H9 (cell line): ENCODE results near the gene CNGB1. TPM values are rescaled to one million over a fixed set of nuclear protein-coding genes. Genes with fewer than 3 reads are reported as not detected.

Experiments used
- DNase-seq: peaks from one replicate; pipeline ENCODE4 v3.0.0-alpha.2; 2017
- H2AFZ ChIP-seq: one replicate; pipeline ENCODE4 v1.6.1; 2013; ENCODE audit warnings: mild to moderate bottlenecking, low read length, control low read depth, moderate library complexity
- H2AK5ac ChIP-seq: 2 replicates; pipeline ENCODE4 v1.6.1; 2013; ENCODE audit warnings: low read length, control low read depth, mixed read lengths; ENCODE audit not compliant: insufficient read length
- H2BK120ac ChIP-seq: one replicate; pipeline ENCODE4 v1.6.1; 2013; ENCODE audit warnings: low read depth, mild to moderate bottlenecking, low read length, control low read depth, inconsistent platforms; ENCODE audit not compliant: poor library complexity, severe bottlenecking
- H2BK12ac ChIP-seq: 2 replicates; pipeline ENCODE4 v1.6.1; 2013; ENCODE audit warnings: low read length, control low read depth, mixed read lengths, low read depth; ENCODE audit not compliant: insufficient read length
- H2BK15ac ChIP-seq: 2 replicates; pipeline ENCODE4 v1.6.1; 2013; ENCODE audit warnings: low read depth, low read length, control low read depth
- H2BK20ac ChIP-seq: one replicate; pipeline ENCODE4 v1.6.1; 2013; ENCODE audit warnings: low read depth, mild to moderate bottlenecking, low read length, control low read depth, inconsistent platforms; ENCODE audit not compliant: poor library complexity, severe bottlenecking
- H2BK5ac ChIP-seq: 2 replicates; pipeline ENCODE4 v1.6.1; 2013; ENCODE audit warnings: low read length, control low read depth, mixed read lengths; ENCODE audit not compliant: insufficient read length
- H3K14ac ChIP-seq: 2 replicates; pipeline ENCODE4 v1.6.1; 2013; ENCODE audit warnings: low read length, control low read depth; ENCODE audit not compliant: insufficient read depth
- H3K18ac ChIP-seq: 2 replicates; pipeline ENCODE4 v1.6.1; 2013; ENCODE audit warnings: low read depth, mild to moderate bottlenecking, mixed read lengths, low read length, control low read depth; ENCODE audit not compliant: insufficient read length
- H3K23ac ChIP-seq: 2 replicates; pipeline ENCODE4 v1.6.1; 2013; ENCODE audit warnings: low read length, control low read depth, mixed read lengths, low read depth; ENCODE audit not compliant: insufficient read length
- H3K23me2 ChIP-seq: 2 replicates; pipeline ENCODE4 v1.6.1; 2013; ENCODE audit warnings: low read depth, mild to moderate bottlenecking, mixed read lengths, low read length, control low read depth; ENCODE audit not compliant: insufficient read length, poor library complexity, severe bottlenecking
- H3K27ac ChIP-seq: 2 replicates; pipeline ENCODE4 v1.5.1; 2013; ENCODE audit warnings: low read length, control low read depth, mixed read lengths, low read depth; ENCODE audit not compliant: insufficient read length
- H3K27me3 ChIP-seq: 2 replicates; pipeline ENCODE4 v1.6.1; 2013; ENCODE audit warnings: low read length, control low read depth, inconsistent platforms; ENCODE audit not compliant: insufficient read depth
- H3K4ac ChIP-seq: 2 replicates; pipeline ENCODE4 v1.6.1; 2013; ENCODE audit warnings: low read depth, mild to moderate bottlenecking, control low read depth, inconsistent platforms, low read length, moderate library complexity
- H3K4me1 ChIP-seq: 2 replicates; pipeline ENCODE4 v1.6.1; 2013; ENCODE audit warnings: low read length, control low read depth, inconsistent platforms; ENCODE audit not compliant: insufficient read depth
- H3K4me2 ChIP-seq: 2 replicates; pipeline ENCODE4 v1.6.1; 2013; ENCODE audit warnings: low read length, control low read depth, mixed read lengths; ENCODE audit not compliant: insufficient read length, insufficient read depth
- H3K56ac ChIP-seq: 2 replicates; pipeline ENCODE4 v1.6.1; 2013; ENCODE audit warnings: low read depth, mild to moderate bottlenecking, mixed read lengths, low read length, control low read depth; ENCODE audit not compliant: insufficient read length
- H3K79me1 ChIP-seq: 2 replicates; pipeline ENCODE4 v1.6.1; 2013; ENCODE audit warnings: low read depth, mild to moderate bottlenecking, moderate library complexity, low read length, control low read depth, inconsistent platforms; ENCODE audit not compliant: insufficient read depth, poor library complexity, severe bottlenecking
- H3K79me2 ChIP-seq: 2 replicates; pipeline ENCODE4 v1.6.1; 2013; ENCODE audit warnings: low read length, control low read depth, inconsistent platforms; ENCODE audit not compliant: insufficient read depth
- H3K9ac ChIP-seq: 2 replicates; pipeline ENCODE4 v1.6.1; 2013; ENCODE audit warnings: low read length, control low read depth, mixed read lengths; ENCODE audit not compliant: insufficient read length; ENCODE audit errors: extremely low read depth
- H3K9me3 ChIP-seq: one replicate; pipeline ENCODE4 v1.6.1; 2013; ENCODE audit warnings: low read depth, low read length, inconsistent platforms; ENCODE audit not compliant: control insufficient read depth
- H3T11ph ChIP-seq: one replicate; pipeline ENCODE4 v1.6.1; 2013; ENCODE audit warnings: mild to moderate bottlenecking, low read length, control low read depth, inconsistent platforms
- H4K20me1 ChIP-seq: one replicate; pipeline ENCODE4 v1.6.1; 2013; ENCODE audit not compliant: control insufficient read depth, insufficient read length, insufficient read depth
- H4K5ac ChIP-seq: 2 replicates; pipeline ENCODE4 v1.6.1; 2013; ENCODE audit warnings: low read depth, mild to moderate bottlenecking, mixed read lengths, low read length, control low read depth; ENCODE audit not compliant: insufficient read length
- H4K8ac ChIP-seq: replicated peaks from 2 replicates; pipeline ENCODE4 v1.6.1; 2013; ENCODE audit warnings: low read length, control low read depth, mixed read lengths, low read depth; ENCODE audit not compliant: insufficient read length
- H4K91ac ChIP-seq: 2 replicates; pipeline ENCODE4 v1.6.1; 2013; ENCODE audit warnings: low read depth, mild to moderate bottlenecking, moderate library complexity, mixed read lengths, low read length, control low read depth; ENCODE audit not compliant: insufficient read length
- H3K27ac Mint-ChIP-seq, 3 experiments: 2 replicates in 2 of 3; 3 replicates in 1 of 3; pipeline ENCODE4 v1.8.0; 2020 to 2021; ENCODE audit warnings: mixed read lengths in 3 of 3, mild to moderate bottlenecking in 1 of 3, moderate library complexity in 1 of 3
- H3K27me3 Mint-ChIP-seq: 2 replicates; pipeline ENCODE4 v1.8.0; 2021; ENCODE audit warnings: low read depth, mild to moderate bottlenecking, moderate library complexity, mixed read lengths
- H3K36me3 Mint-ChIP-seq, 3 experiments: 2 replicates in 2 of 3; 3 replicates in 1 of 3; pipeline ENCODE4 v1.8.0; 2020 to 2021; ENCODE audit warnings: low read depth in 3 of 3, mixed read lengths in 3 of 3; ENCODE audit not compliant: insufficient read depth in 1 of 3
- H3K4me1 Mint-ChIP-seq, 2 experiments: 2 replicates each; pipeline ENCODE4 v1.8.0; 2020; ENCODE audit warnings: mixed read lengths in 2 of 2
- H3K4me3 Mint-ChIP-seq, 2 experiments: 2 replicates in 1 of 2; 3 replicates in 1 of 2; pipeline ENCODE4 v1.8.0; 2020 to 2021; ENCODE audit warnings: mild to moderate bottlenecking in 2 of 2, mixed read lengths in 2 of 2, moderate library complexity in 1 of 2
- H3K9me3 Mint-ChIP-seq, 2 experiments: 2 replicates in 1 of 2; 3 replicates in 1 of 2; pipeline ENCODE4 v1.8.0; 2020; ENCODE audit warnings: mild to moderate bottlenecking in 2 of 2, mixed read lengths in 2 of 2, moderate library complexity in 1 of 2
- WGBS: extraction: QIAGEN DNeasy Blood & Tissue Kit; methylation state at CpG from one replicate; pipeline ENCODE4 v1.1.7; 2013; ENCODE audit warnings: missing lambda C conversion rate, low lambda C conversion rate, mixed read lengths; ENCODE audit not compliant: insufficient read length; ENCODE audit errors: extremely low coverage; 5-methylcytosine and 5-hydroxymethylcytosine counted together
- total RNA-seq: library from RNA; stranded (reverse); gene quantifications from 2 replicates; pipeline ENCODE4 v1.2.1, GENCODE V29; 2021
- TF ChIP-seq, protein P1 (sequence below): fragments of 200-600 bp; sonication (generic); conservative IDR thresholded peaks from 3 replicates; pipeline ENCODE4 v1.8.0; 2021; ENCODE audit warnings: antibody characterized with exemption, mild to moderate bottlenecking

Gene CNGB1
- total RNA-seq, 1 experiment from 2014 or later, result not detected

DNA sequence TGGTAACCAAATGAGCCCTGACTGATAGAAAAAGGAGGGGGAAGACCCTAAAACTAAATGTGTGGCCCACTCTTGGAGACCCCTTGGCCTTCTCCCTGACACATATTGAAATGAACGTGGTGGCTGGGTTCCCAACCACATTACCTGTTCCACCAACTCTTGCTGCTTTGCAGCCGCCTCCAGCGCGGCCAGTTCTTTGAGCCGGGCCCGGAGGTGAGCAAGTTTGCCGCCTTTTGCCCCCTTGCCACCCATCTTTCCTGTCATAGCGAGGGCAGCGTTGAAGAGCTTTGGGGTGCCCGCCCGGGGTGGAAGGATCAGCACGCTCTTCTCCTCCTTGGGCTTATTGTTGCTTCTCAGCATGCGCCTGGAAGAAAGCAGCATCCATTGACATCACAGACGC, 83.2 kb downstream of the CNGB1 start:
- Histone ChIP-seq H2BK12ac (no peak overlapping the region), H3K9ac (no peak overlapping the region), H3K79me1 (no peaks in the 10 kb centered on the region), H3K4ac (no peak overlapping the region), H2BK15ac (no peak overlapping the region), H3K79me2 (no peaks in the 10 kb centered on the region), H2BK120ac (no peak overlapping the region), H3K56ac (no peak overlapping the region), H2BK5ac (no peak overlapping the region), H3K23me2 (peaks cover 2% of the 10 kb centered on the region), H3K4me1 (no peaks in the 10 kb centered on the region; the same call in 1 of the 2 replicates), H2AK5ac (no peak overlapping the region), H3K18ac (no peak overlapping the region), H2AFZ (no peak overlapping the region), H3K27me3 (no peaks in the 10 kb centered on the region), H3K27ac (no peak overlapping the region), H4K5ac (no peak overlapping the region), H4K91ac (no peak overlapping the region), H4K8ac (no peak overlapping the region), H3T11ph (no peak overlapping the region), H4K20me1 (no peaks in the 10 kb centered on the region), H2BK20ac (no peak overlapping the region), H3K14ac (no peak overlapping the region), H3K23ac (no peak overlapping the region), H3K9me3 (no peaks in the 10 kb centered on the region), H3K4me2 (no peak overlapping the region)
- TF ChIP-seq, protein P1, sequence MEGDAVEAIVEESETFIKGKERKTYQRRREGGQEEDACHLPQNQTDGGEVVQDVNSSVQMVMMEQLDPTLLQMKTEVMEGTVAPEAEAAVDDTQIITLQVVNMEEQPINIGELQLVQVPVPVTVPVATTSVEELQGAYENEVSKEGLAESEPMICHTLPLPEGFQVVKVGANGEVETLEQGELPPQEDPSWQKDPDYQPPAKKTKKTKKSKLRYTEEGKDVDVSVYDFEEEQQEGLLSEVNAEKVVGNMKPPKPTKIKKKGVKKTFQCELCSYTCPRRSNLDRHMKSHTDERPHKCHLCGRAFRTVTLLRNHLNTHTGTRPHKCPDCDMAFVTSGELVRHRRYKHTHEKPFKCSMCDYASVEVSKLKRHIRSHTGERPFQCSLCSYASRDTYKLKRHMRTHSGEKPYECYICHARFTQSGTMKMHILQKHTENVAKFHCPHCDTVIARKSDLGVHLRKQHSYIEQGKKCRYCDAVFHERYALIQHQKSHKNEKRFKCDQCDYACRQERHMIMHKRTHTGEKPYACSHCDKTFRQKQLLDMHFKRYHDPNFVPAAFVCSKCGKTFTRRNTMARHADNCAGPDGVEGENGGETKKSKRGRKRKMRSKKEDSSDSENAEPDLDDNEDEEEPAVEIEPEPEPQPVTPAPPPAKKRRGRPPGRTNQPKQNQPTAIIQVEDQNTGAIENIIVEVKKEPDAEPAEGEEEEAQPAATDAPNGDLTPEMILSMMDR, result no peak
- no CpG with 5 or more reads among the region's 14 CpGs for WGBS
- no peaks in the 10 kb centered on the region for H3K9me3 Mint-ChIP-seq
- no peak overlapping the region for H3K4me3 Mint-ChIP-seq
- H3K27me3 Mint-ChIP-seq, result peaks cover 9% of the 10 kb centered on the region
- peaks cover 15 to 33% of the 10 kb centered on the region in 2 experiments for H3K4me1 Mint-ChIP-seq
- H3K27ac Mint-ChIP-seq, result peak overlapping the region in 1 of 3 experiments; percentile 57; a peak in 1 of 7 replicates
- DNase-seq, result no peak
- no peaks in the 10 kb centered on the region for H3K36me3 Mint-ChIP-seq
